Upper lobe of left lung (tissue), 6 donors: ENCODE data around the gene GMDS. TPM values are rescaled to one million over a fixed set of nuclear protein-coding genes. Genes with fewer than 3 reads are reported as not detected.
A peak's percentile ranks its signal among the peaks of the same experiment; 100 is the strongest.

Experiments
- ATAC-seq, 2 donors: fragments of 200-7000 bp; cut with Tn5 transposase; one replicate each; pipeline ENCODE4 v1.9.1; 2022; ENCODE audit warnings: mild to moderate bottlenecking in 2 of 2, moderate library complexity in 2 of 2; ENCODE audit not compliant: low FRiP score in 2 of 2
- DNase-seq, 2 donors: peaks; one replicate each; pipeline ENCODE4 v3.0.0-alpha.2; 2019 to 2020
- H3K27ac ChIP-seq, 4 donors: fragments of 200-600 bp; sonication (generic); one replicate each; pipeline ENCODE4 v1.5.1; 2016 to 2019
- H3K27me3 ChIP-seq, 4 donors: fragments of 200-600 bp; sonication (generic); one replicate each; pipeline ENCODE4 v1.5.1; 2017 to 2019
- H3K36me3 ChIP-seq, 4 donors: fragments of 200-600 bp; sonication (generic); one replicate each; pipeline ENCODE4 v1.5.1; 2016 to 2019
- H3K4me1 ChIP-seq, 4 donors: fragments of 200-600 bp; sonication (generic); one replicate each; pipeline ENCODE4 v1.5.1; 2018 to 2019
- H3K4me3 ChIP-seq, 4 donors: fragments of 200-600 bp; sonication (generic); one replicate each; pipeline ENCODE4 v1.5.1; 2017 to 2019; ENCODE audit warnings: mild to moderate bottlenecking in 2 of 4, moderate library complexity in 1 of 4
- H3K9me3 ChIP-seq, 4 donors: fragments of 200-600 bp; sonication (generic); one replicate each; pipeline ENCODE4 v1.5.1; 2018 to 2019
- EP300 ChIP-seq, 4 donors: sonication (generic); formaldehyde crosslinking; IDR thresholded peaks; one replicate each; pipeline ENCODE4 v1.5.1; 2017; ENCODE audit warnings: antibody characterized with exemption in 4 of 4, control low read depth in 2 of 4
- POLR2A ChIP-seq, 4 donors: fragments of 450-650 bp; IDR thresholded peaks; one replicate each; pipeline ENCODE4 v1.5.1; 2016 to 2017; ENCODE audit warnings: antibody characterized with exemption in 4 of 4, mild to moderate bottlenecking in 2 of 4
- POLR2AphosphoS5 ChIP-seq, 2 donors: sonication (generic); formaldehyde crosslinking; IDR thresholded peaks; one replicate each; pipeline ENCODE4 v1.5.1; 2017; ENCODE audit warnings: antibody characterized with exemption in 2 of 2
- WGBS, 2 donors: methylation state at CpG; one replicate each; pipeline ENCODE4 v1.1.5; 2017 to 2018; 5-methylcytosine and 5-hydroxymethylcytosine counted together
- total RNA-seq, 6 donors: library from RNA; depleted of rRNA in 4 of 6; stranded (reverse); fragments of >200 nt in 4 of 6; gene quantifications; one replicate each; pipeline versions ENCODE4 v1.1.0 to v1.2.1, GENCODE V29; 2016 to 2021
- TF ChIP-seq, protein P1 (sequence below), 6 experiments: fragments of 450-650 bp in 4 of 6; fragments of 200-600 bp in 2 of 6; sonication (generic) in 2 of 6; IDR thresholded peaks; one replicate each; pipeline ENCODE4 v1.5.1; 2016 to 2019; ENCODE audit warnings: antibody characterized with exemption in 6 of 6
- donor health status: DM: no; HTN: no; CAD: no; lungs with moderate emphysema.
- donor health status: DM: no; HTN: yes; CAD: no; lungs with severe emphysema.

The GMDS gene
- total RNA-seq, 6 donors from 2014 or later: 7.6 to 17.8 (median 14.1) TPM

GRCh38 chr6:1612974-1613306, 632.5 kb downstream of the GMDS start:
- TF ChIP-seq POLR2A (IDR thresholded peaks at IDR 0.05) (no peak), POLR2AphosphoS5 (IDR thresholded peaks at IDR 0.05) (no peak), EP300 (IDR thresholded peaks at IDR 0.05) (no peak)
- TF ChIP-seq, protein P1, sequence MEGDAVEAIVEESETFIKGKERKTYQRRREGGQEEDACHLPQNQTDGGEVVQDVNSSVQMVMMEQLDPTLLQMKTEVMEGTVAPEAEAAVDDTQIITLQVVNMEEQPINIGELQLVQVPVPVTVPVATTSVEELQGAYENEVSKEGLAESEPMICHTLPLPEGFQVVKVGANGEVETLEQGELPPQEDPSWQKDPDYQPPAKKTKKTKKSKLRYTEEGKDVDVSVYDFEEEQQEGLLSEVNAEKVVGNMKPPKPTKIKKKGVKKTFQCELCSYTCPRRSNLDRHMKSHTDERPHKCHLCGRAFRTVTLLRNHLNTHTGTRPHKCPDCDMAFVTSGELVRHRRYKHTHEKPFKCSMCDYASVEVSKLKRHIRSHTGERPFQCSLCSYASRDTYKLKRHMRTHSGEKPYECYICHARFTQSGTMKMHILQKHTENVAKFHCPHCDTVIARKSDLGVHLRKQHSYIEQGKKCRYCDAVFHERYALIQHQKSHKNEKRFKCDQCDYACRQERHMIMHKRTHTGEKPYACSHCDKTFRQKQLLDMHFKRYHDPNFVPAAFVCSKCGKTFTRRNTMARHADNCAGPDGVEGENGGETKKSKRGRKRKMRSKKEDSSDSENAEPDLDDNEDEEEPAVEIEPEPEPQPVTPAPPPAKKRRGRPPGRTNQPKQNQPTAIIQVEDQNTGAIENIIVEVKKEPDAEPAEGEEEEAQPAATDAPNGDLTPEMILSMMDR (IDR thresholded peaks at IDR 0.05): no peak
- Histone ChIP-seq H3K36me3 (no peaks in the 10 kb centered on the region), H3K27me3 (peaks cover 0 to 64% (median 46%) of the 10 kb centered on the region in 4 donors), H3K27ac (no peak overlapping the region), H3K9me3 (no peaks in the 10 kb centered on the region), H3K4me1 (peaks cover 30 to 60% (median 50%) of the 10 kb centered on the region in 4 donors), H3K4me3 (peak overlapping the region in 2 of 4 donors; percentile 59 to 65)
- ATAC-seq: no peak
- no peak for DNase-seq
- WGBS, 2 donors: 32 to 34% methylated on average over 7 of the region's 7 CpGs

GRCh38 chr6:1612299-1612973, 633.0 kb downstream of the GMDS start:
- H3K4me1 ChIP-seq: peaks cover 35 to 66% (median 54%) of the 10 kb centered on the region in 4 donors

DNA sequence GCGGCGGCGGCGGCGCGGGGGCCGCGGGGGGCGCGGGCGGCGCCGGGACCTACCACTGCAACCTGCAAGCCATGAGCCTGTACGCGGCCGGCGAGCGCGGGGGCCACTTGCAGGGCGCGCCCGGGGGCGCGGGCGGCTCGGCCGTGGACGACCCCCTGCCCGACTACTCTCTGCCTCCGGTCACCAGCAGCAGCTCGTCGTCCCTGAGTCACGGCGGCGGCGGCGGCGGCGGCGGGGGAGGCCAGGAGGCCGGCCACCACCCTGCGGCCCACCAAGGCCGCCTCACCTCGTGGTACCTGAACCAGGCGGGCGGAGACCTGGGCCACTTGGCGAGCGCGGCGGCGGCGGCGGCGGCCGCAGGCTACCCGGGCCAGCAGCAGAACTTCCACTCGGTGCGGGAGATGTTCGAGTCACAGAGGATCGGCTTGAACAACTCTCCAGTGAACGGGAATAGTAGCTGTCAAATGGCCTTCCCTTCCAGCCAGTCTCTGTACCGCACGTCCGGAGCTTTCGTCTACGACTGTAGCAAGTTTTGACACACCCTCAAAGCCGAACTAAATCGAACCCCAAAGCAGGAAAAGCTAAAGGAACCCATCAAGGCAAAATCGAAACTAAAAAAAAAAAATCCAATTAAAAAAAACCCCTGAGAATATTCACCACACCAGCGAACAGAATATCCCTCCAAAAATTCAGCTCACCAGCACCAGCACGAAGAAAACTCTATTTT, 633.7 kb downstream of the GMDS start:
- H3K4me1 ChIP-seq: peaks cover 42 to 73% (median 61%) of the 10 kb centered on the region in 4 donors
- H3K4me3 ChIP-seq: peak overlapping the region; percentile 21 to 65 (median 58)
- WGBS, 2 donors: 6 to 7% methylated on average over 15 to 53 of the region's 71 CpGs
- DNase-seq: peak in 1 of 2 donors; percentile 87
- H3K27ac ChIP-seq: peak overlapping the region in 1 of 4 donors; percentile 49
- no peaks in the 10 kb centered on the region for H3K9me3 ChIP-seq
- no peaks in the 10 kb centered on the region for H3K36me3 ChIP-seq
- peak in 1 of 2 donors; percentile 19 for TF ChIP-seq POLR2AphosphoS5 (IDR thresholded peaks at IDR 0.05)
- no peak for TF ChIP-seq POLR2A (IDR thresholded peaks at IDR 0.05)
- TF ChIP-seq, protein P1 (IDR thresholded peaks at IDR 0.05): no peak
- no peak for TF ChIP-seq EP300 (IDR thresholded peaks at IDR 0.05)
- no peak for ATAC-seq
- peaks cover 0 to 77% (median 53%) of the 10 kb centered on the region in 4 donors for H3K27me3 ChIP-seq

More at GRCh38 chr6:1612299-1612973, 633.0 kb downstream of the GMDS start:
- Histone ChIP-seq H3K27me3 (peaks cover 0 to 70% (median 50%) of the 10 kb centered on the region in 4 donors), H3K9me3 (no peaks in the 10 kb centered on the region), H3K36me3 (no peaks in the 10 kb centered on the region), H3K4me3 (peak overlapping the region in 3 of 4 donors; percentile 56 to 65 (median 59)), H3K27ac (no peak overlapping the region)
- DNase-seq: no peak
- no peak for TF ChIP-seq EP300 (IDR thresholded peaks at IDR 0.05)
- TF ChIP-seq, protein P1 (IDR thresholded peaks at IDR 0.05): no peak
- no peak for TF ChIP-seq POLR2AphosphoS5 (IDR thresholded peaks at IDR 0.05)
- no peak for TF ChIP-seq POLR2A (IDR thresholded peaks at IDR 0.05)
- ATAC-seq: no peak
- 26 to 34% methylated on average over 10 of the region's 10 CpGs for WGBS, 2 donors

GRCh38 chr6:1611322-1611571, 634.2 kb downstream of the GMDS start:
- H3K4me1 ChIP-seq: peaks cover 43 to 77% (median 62%) of the 10 kb centered on the region in 4 donors

More at GRCh38 chr6:1611322-1611571, 634.2 kb downstream of the GMDS start:
- ATAC-seq: peak in 1 of 2 donors; percentile 20
- H3K27ac ChIP-seq: peak overlapping the region in 2 of 4 donors; percentile 61 to 82
- TF ChIP-seq, protein P1 (IDR thresholded peaks at IDR 0.05): peak in 1 of 6 experiments; percentile 14
- TF ChIP-seq POLR2AphosphoS5 (IDR thresholded peaks at IDR 0.05): no peak
- H3K4me3 ChIP-seq: peak overlapping the region in 3 of 4 donors; percentile 56 to 65 (median 59)
- no peaks in the 10 kb centered on the region for H3K9me3 ChIP-seq
- peaks cover 0 to 81% (median 58%) of the 10 kb centered on the region in 4 donors for H3K27me3 ChIP-seq
- no peaks in the 10 kb centered on the region for H3K36me3 ChIP-seq
- DNase-seq: no peak
- 3% methylated on average over 6 of the region's 38 CpGs; no CpG with 5 or more reads in 1 of the 2 donors for WGBS, 2 donors
